ENCODE results near the gene PRAMEF14. TPM values are rescaled to one million over a fixed set of nuclear protein-coding genes. Genes with fewer than 3 reads are reported as not detected.
"Not testable (repeated sequence)": the region's sequence is repeated elsewhere in the genome, so short reads cannot be mapped to it uniquely, and the experiment has no call there.

The PRAMEF14 gene
- total RNA-seq, 1 experiment from 2014 or later, result not detected

- not testable (repeated sequence) for H3K36me3 ChIP-seq; DNase-seq (ENCODE audit: low read depth in 1 of 2, low spot score in 2 of 2); H3K4me3 ChIP-seq; H3K27ac ChIP-seq; H3K27me3 ChIP-seq (replicated peaks); H3K9me3 ChIP-seq (replicated peaks); H3K4me1 ChIP-seq (replicated peaks)
Observed at GRCh38 chr1:13315281-13315680, 31.7 kb downstream of the PRAMEF14 start, which contains the start of gene PRAMEF15. Gene PRAMEF15, plus strand, starts transcription at chr1:13315581. Its CDS starts 2,827 bp downstream, at chr1:13318408.

DNA sequence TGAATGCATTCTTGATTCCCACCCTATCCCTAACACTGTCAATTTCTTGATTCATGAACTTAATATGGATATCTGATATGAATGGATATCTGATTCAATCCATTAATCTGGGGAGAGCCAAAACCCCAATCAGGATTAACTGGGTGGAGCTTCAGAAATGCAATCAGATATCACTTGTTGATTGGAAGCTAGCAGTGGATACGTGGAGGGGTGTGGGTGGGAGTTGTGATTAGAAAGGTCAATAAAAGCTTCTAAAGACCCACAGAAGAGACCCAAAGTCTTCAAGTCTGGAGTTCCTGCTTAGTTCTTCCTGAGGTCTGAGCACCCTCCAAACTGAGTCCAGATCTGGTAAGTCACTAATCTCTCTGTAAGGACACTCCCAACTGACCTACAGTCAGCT lies 43.7 kb downstream of the PRAMEF14 start, which contains the start of gene PRAMEF33:
Gene PRAMEF33, plus strand, starts transcription at position 301 of the 400 bp plus-strand sequence. CDS start 2,416 bp downstream, outside the sequence.
- H3K27ac ChIP-seq; H3K27me3 ChIP-seq (replicated peaks); H3K36me3 ChIP-seq; H3K4me1 ChIP-seq (replicated peaks); H3K4me3 ChIP-seq; DNase-seq (ENCODE audit: low read depth in 1 of 2, low spot score in 2 of 2); H3K9me3 ChIP-seq (replicated peaks): not testable (repeated sequence)

GRCh38 chr1:13302197-13302596 lies 44.7 kb downstream of the PRAMEF14 start:
- DNase-seq (ENCODE audit: low read depth in 1 of 2, low spot score in 2 of 2); H3K27me3 ChIP-seq (replicated peaks); H3K36me3 ChIP-seq: not testable (repeated sequence)

DNA sequence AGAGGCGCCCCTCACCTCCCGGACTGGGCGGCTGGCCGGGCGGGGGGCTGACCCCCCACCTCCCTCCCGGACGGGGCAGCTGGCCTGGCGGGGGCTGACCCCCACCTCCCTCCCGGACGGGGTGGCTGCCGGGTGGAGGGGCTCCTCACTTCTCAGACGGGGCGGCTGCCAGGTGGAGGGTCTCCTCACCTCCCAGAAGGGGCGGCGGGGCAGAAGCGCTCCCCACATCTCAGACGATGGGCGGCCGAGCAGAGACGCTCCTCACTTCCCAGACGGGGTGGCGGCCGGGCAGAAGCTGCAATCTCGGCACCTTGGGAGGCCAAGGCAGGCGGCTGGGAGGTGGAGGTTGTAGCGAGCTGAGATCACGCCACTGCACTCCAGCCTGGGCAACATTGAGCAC lies 48.2 kb downstream of the PRAMEF14 start:
- H3K27ac ChIP-seq; H3K4me1 ChIP-seq (replicated peaks); H3K36me3 ChIP-seq; DNase-seq (ENCODE audit: low read depth in 1 of 2, low spot score in 2 of 2); H3K27me3 ChIP-seq (replicated peaks); H3K4me3 ChIP-seq; H3K9me3 ChIP-seq (replicated peaks): not testable (repeated sequence)

More at GRCh38 chr1:13302197-13302596, 44.7 kb downstream of the PRAMEF14 start:
- H3K4me1 ChIP-seq (replicated peaks); H3K4me3 ChIP-seq; H3K9me3 ChIP-seq (replicated peaks); H3K27ac ChIP-seq: not testable (repeated sequence)

- not testable (repeated sequence) for H3K36me3 ChIP-seq; H3K27me3 ChIP-seq (replicated peaks); H3K4me3 ChIP-seq; DNase-seq (ENCODE audit: low read depth in 1 of 2, low spot score in 2 of 2); H3K27ac ChIP-seq; H3K9me3 ChIP-seq (replicated peaks); H3K4me1 ChIP-seq (replicated peaks)
Observed at GRCh38 chr1:13297216-13297931, 49.6 kb downstream of the PRAMEF14 start.

Other genes with a start within 250 kb of the PRAMEF14 start
- gene HNRNPCL2, start 230.3 kb downstream of the PRAMEF14 start, total RNA-seq (2014; rRNA removed; shearing (Covaris generic)), result not detected in 2 replicates
- not detected in 2 replicates for gene PRAMEF26, start 191.1 kb downstream of the PRAMEF14 start, total RNA-seq (2014; rRNA removed; shearing (Covaris generic))
- not detected in 2 replicates for gene HNRNPCL4, start 181.5 kb downstream of the PRAMEF14 start, total RNA-seq (2014; rRNA removed; shearing (Covaris generic))
- gene PRAMEF9, start 175.3 kb downstream of the PRAMEF14 start, total RNA-seq (2014; rRNA removed; shearing (Covaris generic)), result not detected in 2 replicates
- not detected in 2 replicates for gene PRAMEF13, start 145.7 kb downstream of the PRAMEF14 start, total RNA-seq (2014; rRNA removed; shearing (Covaris generic))
- not detected in 2 replicates for gene PRAMEF18, start 121.0 kb downstream of the PRAMEF14 start, total RNA-seq (2014; rRNA removed; shearing (Covaris generic))
- not detected in 2 replicates for gene PRAMEF5, start 92.9 kb downstream of the PRAMEF14 start, total RNA-seq (2014; rRNA removed; shearing (Covaris generic))
- gene PRAMEF8, start 62.0 kb downstream of the PRAMEF14 start, total RNA-seq (2014; rRNA removed; shearing (Covaris generic)), result not detected in 2 replicates
- gene PRAMEF33, start 43.6 kb downstream of the PRAMEF14 start, total RNA-seq (2014; rRNA removed; shearing (Covaris generic)), result not detected in 2 replicates
- not detected in 2 replicates for gene PRAMEF15, start 31.6 kb downstream of the PRAMEF14 start, total RNA-seq (2014; rRNA removed; shearing (Covaris generic))
- not detected in 2 replicates for gene PRAMEF19, start 24.8 kb upstream of the PRAMEF14 start, total RNA-seq (2014; rRNA removed; shearing (Covaris generic))
- not detected in 2 replicates for gene PRAMEF17, start 42.5 kb upstream of the PRAMEF14 start, total RNA-seq (2014; rRNA removed; shearing (Covaris generic))
- 0.16 and 1.7 TPM in 2 replicates for gene PRAMEF20, start 63.3 kb upstream of the PRAMEF14 start, total RNA-seq (2014; rRNA removed; shearing (Covaris generic))
- gene LRRC38, start 166.9 kb upstream of the PRAMEF14 start, total RNA-seq (2014; rRNA removed; shearing (Covaris generic)), result not detected in 2 replicates
- 36.0 and 43.8 TPM in 2 replicates for gene PDPN, start 236.7 kb upstream of the PRAMEF14 start, total RNA-seq (2014; rRNA removed; shearing (Covaris generic))